HTR-8/SVneo (cell line): Measurements from ENCODE around the gene PHEX.
"Not testable (repeated sequence)": the region's sequence is repeated elsewhere in the genome, so short reads cannot be mapped to it uniquely, and the experiment has no call there.

ENCODE experiments used
- DNase-seq: peaks from one replicate; pipeline ENCODE4 v3.0.0; 2011; ENCODE audit warnings: low spot score, mixed read lengths; ENCODE audit not compliant: insufficient read length
- FAIRE-seq: peaks from 2 replicates; lab custom pipeline; 2011; peaks lifted over from hg19 to GRCh38; lab: Jason Lieb, UNC

Gene PHEX

DNA sequence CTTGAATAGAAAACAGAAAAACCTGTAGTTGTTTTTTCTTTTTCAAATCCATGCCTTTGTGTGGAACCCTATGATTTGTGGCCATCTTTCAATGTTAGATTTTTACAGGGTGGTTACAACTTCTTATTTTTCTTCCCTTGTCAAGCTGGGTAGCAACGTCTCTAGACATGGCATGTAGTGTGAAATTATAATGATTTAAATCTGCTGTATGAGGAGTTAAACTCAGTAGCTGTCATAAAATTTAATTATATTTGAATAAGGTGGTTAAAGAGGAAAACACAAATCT is 162.5 kb downstream of the PHEX start:
- FAIRE-seq, result no peak
- no peak for DNase-seq

DNA sequence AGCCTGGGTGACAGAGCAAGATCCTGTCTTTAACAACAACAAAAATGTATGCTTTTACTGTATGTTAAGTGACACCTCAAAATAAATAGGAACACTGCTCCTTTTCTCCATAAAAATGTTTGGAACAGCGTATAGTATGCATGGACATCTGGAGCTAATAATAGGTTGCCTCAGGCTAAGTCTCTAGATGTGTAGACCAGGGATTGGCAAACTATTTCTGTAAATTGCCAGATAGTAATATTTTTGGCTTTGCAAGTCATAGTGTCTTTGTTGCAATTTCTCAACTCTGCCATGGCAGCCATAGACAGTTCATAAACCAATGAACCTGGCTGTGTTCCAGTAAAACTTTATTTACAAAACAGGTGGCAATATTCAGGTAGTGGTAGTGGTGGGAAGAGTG is 164.0 kb downstream of the PHEX start:
- DNase-seq, result no peak
- no peak for FAIRE-seq

DNA sequence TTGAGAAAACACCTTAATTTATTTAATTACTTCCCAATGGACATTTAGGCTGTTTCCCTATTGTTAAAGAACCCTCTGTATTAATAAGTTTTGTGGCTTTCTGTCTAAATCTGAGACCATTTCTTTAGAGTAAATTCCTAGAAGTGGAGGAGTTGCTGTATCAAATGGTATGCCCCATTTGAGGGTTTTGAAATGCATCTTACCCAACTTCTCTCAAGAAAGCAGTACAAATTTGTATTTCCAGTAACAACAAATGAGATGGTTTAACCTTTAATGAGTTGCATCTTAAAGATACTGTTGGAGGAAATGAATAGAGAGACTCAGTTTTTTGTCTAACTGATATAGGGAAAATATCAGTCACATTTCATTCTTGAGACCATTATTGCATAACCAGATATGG is 170.1 kb downstream of the PHEX start:
- no peak for FAIRE-seq
- DNase-seq, result no peak

DNA sequence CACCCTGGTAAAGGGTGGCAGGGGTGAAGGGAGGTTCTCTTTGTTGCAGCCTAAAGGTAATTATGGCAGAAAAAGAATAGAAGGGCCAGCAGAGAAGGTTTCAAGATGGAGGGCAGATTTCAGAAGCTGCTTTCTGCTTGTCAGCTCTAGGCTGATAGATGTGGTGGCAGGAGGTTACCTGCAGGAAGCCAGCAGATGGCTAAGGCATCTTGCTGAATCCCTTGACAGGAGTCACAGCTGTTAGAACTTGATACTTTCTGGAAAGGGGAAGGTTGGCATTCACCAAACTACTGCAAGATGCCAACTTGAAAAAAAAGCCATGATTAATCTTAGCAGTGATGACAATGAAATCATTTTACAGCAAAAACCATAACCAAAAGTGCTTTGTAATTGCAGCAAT is 171.1 kb downstream of the PHEX start:
- DNase-seq (no peak), FAIRE-seq (peak; percentile 23)

DNA sequence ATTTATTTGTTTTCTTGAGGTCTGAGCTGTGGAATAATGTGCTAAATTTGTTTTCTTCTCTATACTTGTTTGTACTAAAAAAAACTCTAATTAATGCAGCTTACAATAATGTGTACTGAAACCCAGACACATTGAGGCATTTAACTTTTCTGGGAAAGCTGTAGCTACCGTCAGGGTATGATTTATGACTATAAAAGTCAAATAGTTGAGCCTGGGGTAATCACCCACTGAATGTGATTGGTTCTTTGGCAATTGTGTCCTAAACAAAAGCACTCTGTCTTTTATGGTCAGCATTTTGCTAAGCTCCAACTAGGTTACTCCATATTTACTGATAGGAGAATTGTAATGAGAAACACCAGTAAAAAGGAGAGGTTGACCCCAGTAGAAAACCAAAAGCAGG is 174.7 kb downstream of the PHEX start:
- no peak for FAIRE-seq
- DNase-seq, result no peak

DNA sequence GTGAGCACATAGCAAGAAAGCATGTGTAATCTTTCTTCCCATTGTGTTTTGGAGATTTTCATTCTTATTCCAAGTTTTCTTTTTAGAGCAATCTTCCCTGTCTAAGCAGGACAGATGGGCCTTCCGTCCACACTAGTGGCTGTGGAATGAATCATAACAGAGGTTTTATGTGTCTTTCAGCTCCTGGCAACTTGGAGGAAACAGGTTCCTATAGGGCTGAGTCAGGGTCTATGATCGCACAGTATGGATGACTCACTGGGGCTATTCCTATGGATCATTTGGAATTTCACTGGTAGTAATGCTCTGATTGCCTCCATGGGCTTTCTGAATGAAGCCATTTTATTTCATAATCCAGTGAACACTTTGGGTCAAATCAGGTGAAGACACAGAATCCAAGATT is 188.8 kb downstream of the PHEX start:
- FAIRE-seq, result peak; percentile 97
- peak; percentile 71 for DNase-seq

DNA sequence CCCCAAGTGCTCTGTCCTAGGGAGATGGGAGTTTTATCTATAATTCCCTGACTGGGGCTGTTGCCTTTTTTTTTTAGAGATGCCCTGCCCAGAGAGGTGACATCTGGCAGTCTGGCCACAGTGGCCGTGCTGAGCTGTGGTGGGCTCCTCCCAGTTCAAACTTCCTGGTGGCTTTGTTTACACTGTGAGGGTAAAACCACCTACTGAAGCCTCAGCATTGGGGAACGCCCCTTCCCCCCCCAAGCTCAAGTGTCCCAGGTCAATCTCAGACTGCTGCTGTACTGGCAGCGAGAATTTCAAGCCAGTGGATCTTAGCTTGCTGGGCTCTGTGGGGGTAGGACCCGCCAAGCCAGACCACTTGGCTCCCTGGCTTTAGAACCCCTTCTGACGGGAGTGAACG is 202.3 kb downstream of the PHEX start:
- DNase-seq (no peak), FAIRE-seq (no peak)

DNA sequence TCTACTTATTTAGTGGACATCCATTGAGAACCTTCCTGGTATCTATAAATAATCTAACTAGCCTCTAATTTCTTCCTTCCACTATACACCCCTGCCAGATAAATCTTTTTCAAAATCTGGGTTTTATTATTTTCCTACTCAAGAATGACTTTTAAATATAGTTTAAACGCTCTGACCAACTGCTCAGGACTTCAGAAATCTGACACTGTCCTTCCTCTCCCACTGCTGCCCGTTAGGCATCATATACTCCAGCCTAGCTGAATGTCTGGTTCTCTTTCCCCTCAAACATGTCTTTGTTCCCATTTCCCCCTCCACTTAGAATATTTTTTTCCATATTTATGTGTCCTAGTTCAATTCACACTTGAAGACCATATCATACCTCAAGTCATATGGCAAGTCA is 205.4 kb downstream of the PHEX start:
- FAIRE-seq (no peak), DNase-seq (no peak)

DNA sequence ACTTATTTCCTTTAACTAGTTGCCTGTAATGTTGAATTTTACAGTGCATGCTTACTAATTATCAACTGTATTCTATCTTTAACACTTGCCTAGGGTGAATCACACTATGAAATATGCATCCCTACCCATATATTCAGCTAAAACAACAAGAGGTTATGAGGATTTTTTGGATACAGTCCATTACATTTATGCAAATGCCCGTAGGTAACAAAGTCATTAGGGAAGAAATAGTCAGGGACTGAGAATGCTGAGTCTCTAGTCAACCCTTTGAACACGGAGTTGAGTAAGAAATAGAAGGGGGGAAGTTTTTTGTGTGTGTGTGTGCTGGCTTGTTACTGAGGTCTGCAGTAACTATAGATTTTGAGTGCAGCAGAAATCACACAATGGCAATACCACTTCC is 214.5 kb downstream of the PHEX start:
- FAIRE-seq (no peak), DNase-seq (no peak)

DNA sequence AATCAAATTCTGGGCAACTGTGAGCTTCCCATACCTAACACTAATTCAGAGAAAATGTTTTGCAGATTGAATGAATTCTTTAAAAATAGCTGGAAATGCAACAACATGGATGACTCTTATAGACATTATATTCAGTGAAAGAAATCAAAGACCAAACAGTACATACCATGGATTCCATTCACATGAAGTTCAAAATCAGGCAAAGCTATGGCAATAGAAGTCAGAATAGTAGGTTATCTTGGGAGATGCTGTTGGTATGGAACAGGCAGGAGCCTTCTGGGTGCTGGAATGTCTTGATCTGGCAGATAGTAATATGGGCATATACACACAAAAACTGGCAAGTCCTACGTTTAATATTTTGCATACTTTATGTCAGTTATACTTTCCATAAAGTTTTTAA is 215.0 kb downstream of the PHEX start:
- peak; percentile 30 for DNase-seq
- peak; percentile 80 for FAIRE-seq

DNA sequence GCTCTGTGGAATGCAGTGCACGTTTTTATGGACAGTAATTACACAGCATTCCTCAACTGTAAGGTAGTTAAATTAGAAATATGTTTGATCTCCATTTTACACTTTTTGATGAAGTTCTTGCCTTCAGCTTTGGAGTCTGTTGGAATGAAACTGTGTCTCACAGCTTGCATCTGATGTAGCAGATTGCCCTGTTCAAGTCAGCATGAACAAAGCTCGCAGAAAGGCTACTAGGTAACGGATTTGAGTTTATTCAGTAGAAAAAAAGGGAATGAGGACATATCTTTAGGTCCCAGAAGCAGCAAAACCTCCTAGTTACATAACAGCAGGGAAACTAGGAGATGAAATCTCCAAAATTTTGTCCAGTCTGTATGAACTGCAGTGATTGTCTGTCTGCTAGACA is 216.3 kb downstream of the PHEX start:
- peak; percentile 83 for FAIRE-seq
- DNase-seq, result no peak

DNA sequence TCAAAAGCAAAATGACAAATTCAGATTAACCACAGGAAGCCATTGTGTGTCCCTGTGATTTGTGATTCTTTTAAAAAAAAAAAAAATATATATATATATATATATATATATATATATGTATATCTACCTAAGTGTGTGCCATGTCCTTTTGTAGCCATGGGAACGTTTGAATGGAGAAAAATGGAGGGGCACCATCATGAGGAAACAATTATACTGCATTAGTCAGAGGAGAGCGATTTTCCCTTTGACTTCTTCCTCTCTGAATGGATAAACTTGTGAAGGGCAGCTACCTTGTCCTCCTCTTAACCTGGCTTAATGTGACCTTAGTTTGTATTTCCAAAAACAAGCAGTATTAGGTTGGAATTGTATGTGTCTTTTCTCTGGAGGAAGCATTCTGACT is 217.2 kb downstream of the PHEX start:
- FAIRE-seq, result no peak
- no peak for DNase-seq

DNA sequence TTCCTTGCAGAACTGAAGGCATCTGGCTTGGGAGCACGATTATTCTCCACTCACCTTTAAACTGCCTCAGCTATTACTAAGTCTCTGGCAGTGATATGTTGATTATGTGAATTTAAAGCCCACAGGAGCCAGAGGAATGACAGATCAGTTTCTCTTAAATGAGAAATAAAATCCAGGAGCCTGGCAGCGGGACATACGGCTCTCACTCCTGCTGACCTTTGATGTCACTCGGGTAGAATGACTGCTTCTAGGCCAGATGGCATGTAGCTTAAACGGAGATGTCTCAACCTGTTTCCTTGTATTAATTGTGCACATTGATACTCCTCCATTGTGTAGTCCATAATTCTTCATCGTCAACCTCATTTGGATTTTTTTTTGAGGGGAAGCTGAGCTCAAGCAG is 236.6 kb downstream of the PHEX start:
- DNase-seq, result no peak
- peak; percentile 52 for FAIRE-seq

DNA sequence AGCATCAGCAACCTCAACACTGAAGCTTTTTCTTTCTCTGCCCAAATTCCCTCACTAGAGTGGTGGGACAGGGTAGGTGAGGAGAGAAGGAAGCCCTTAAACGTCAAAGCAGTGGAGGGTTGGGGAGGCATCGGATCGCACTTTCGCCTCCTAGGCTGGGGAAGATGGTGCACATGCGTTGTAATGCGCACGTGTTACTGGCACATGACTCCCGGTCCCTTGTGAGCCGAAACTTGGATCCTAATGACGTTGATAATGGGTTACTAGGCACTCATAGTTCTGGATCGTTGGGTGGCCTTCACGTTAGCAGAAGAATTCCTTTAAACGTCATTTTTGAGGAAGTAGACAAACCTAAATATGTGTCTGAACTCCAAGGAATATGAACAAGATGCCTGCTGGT is 240.5 kb downstream of the PHEX start, which contains the start of gene CBLL2:
Gene CBLL2, plus strand, starts transcription at position 301 of the 400 bp plus-strand sequence. Its CDS starts 79 bp downstream, at position 380.
- DNase-seq (no peak), FAIRE-seq (no peak)

DNA sequence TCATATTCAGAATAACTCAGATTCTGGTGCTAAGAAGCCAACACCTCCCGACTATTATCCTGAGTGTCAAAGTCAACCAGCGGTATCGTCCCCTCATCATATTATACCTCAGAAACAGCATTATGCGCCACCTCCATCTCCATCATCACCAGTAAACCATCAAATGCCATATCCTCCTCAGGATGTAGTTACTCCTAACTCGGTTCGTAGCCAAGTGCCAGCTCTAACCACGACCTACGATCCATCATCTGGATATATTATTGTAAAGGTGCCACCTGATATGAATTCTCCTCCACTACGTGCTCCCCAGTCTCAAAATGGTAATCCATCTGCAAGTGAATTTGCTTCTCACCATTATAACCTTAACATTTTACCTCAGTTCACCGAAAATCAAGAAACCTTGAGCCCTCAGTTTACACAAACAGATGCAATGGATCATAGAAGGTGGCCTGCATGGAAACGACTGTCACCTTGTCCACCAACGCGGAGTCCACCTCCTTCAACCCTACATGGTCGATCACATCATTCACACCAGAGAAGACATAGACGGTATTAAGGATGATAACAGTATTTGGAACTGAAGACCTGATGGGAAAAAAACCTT is 241.7 kb downstream of the PHEX start:
- DNase-seq, result no peak
- FAIRE-seq, result peak; percentile 86

DNA sequence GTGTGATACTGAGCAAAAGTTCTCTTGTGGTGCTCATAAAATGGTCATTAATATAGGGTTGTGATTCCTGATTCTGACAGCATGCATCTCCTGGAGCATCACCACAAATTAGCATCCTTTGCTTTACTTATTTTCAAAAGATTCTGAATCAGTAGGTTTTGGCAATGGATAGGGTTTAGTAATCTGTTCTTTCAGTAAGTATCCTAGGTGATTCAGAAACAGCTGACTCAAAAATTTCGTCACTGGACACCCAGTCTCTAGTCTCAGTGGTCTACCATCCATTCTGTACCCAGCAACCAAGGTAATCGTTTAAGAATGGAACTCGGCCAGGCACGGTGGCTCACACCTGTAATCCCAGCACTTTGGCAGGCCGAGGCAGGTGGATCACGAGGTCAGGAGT is 244.7 kb downstream of the PHEX start:
- DNase-seq (no peak), FAIRE-seq (no peak)

DNA sequence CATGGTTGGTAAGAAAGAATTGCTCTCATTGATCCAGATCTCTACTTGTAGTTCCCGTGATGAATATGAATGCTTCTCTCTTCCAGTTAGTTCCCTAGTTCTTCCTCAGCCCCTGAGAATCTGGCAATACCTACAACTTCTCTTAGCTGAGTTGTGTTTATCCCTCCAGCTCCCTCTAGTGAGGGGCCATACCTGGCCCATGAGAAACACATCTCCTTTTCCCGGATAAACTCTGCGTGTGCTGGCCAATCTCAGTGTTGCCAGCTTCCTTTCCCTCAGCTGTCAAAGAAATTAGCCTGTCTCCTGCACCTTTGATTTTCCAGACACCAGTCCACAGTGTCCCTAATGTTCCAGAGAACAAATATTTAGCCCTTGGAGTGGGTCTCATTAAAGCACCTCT is 246.2 kb downstream of the PHEX start:
- peak; percentile 81 for FAIRE-seq
- DNase-seq, result peak; percentile 43

DNA sequence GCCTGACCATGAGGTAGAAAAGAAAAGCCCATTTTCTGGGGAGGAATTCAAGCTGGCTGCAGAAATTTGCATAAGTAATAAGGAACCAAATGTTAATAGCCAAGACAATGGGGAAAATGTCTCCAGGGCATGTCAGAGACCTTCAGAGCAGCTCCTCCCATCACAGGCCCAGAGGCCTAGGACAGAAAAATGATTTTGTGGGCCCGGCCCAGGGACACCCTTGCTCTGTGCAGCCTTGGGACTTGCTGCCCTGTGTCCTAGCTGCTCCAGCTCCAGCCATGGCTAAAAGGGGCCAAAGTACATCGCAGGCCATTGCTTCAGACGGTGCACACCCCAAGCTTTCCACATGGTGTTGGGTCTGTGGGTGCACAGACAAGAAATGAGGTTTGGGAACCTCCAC is 257.1 kb downstream of the PHEX start:
- DNase-seq, FAIRE-seq: not testable (repeated sequence)

DNA sequence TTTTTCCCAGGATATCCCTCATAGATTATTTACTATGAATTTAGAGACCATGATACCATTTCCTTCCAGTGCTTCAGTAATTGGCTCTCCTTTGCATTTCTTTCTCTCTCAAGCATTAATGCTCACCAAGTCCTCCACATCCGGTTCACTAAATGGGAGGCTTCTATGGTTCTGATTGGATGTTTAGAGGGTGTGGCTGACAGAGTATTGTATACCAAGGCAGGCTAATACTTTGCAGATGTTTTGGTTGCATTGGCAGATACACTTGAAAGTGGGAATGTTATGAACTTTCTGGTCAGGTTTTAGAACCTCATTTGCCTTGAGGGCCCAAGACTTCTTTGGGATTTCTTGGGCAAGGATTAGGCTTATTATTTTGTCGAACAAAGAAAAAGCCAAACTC is 264.7 kb downstream of the PHEX start:
- no peak for FAIRE-seq
- no peak for DNase-seq

DNA sequence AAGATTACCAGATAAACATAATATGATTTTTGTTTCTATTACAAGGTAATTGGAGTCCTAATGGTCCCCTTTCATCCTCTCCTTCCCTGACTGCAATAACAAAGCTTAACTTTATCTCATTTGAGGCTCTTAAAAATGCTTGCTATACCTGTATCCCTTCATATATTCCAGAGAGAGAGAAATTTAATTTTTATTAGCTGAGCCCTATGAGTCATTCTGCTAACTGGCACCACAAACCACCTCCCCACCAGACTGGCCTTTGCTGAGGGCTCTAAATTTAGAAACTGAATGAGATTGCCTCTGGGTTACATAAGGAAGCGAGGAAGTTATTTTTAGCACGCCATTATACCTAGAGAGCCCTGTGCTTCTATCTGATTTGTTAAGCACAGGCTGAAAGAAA is 268.0 kb downstream of the PHEX start:
- peak; percentile 37 for DNase-seq
- FAIRE-seq, result no peak
